Activated CD4-positive, alpha-beta T cell treated with anti-CD3 and anti-CD28 coated beads, Interleukin-2, amount 10 ng/mL, durations not matched to agents 7 days and 5 days (primary cell): ENCODE measurements around the gene STXBP6. TPM values are rescaled to one million over a fixed set of nuclear protein-coding genes. Genes with fewer than 3 reads are reported as not detected.
"Not testable (repeated sequence)": the region's sequence is repeated elsewhere in the genome, so short reads cannot be mapped to it uniquely, and the experiment has no call there.

ENCODE experiments used
- CTCF ChIA-PET: fragments of 350-600 bp; sonication (Branson Sonifier 250); formaldehyde crosslinking; loops from one replicate; lab custom pipeline; 2021; ENCODE audit warnings: antibody characterized with exemption; lab: Charles Lee
- POLR2A ChIA-PET: fragments of 350-600 bp; sonication (Branson Sonifier 250); formaldehyde crosslinking; loops from one replicate; lab custom pipeline; 2021; ENCODE audit warnings: antibody characterized with exemption; lab: Charles Lee
- DNase-seq: peaks from one replicate; pipeline ENCODE4 v3.0.0-alpha.2; 2020
- H3K27ac Mint-ChIP-seq: one replicate; pipeline ENCODE4 v1.8.0; 2021; ENCODE audit warnings: mild to moderate bottlenecking, moderate library complexity, mixed read lengths
- H3K27me3 Mint-ChIP-seq: one replicate; pipeline ENCODE4 v1.8.0; 2021; ENCODE audit warnings: mixed read lengths
- H3K36me3 Mint-ChIP-seq: one replicate; pipeline ENCODE4 v1.8.0; 2021; ENCODE audit warnings: low read depth, mixed read lengths
- H3K4me1 Mint-ChIP-seq: one replicate; pipeline ENCODE4 v1.8.0; 2021; ENCODE audit warnings: mixed read lengths
- H3K4me3 Mint-ChIP-seq: one replicate; pipeline ENCODE4 v1.8.0; 2021; ENCODE audit warnings: mild to moderate bottlenecking, moderate library complexity, mixed read lengths
- H3K9me3 Mint-ChIP-seq: one replicate; pipeline ENCODE4 v1.8.0; 2021; ENCODE audit warnings: mixed read lengths
- total RNA-seq, 2 experiments: library from RNA; stranded (reverse); gene quantifications; one replicate each; pipeline ENCODE4 v1.2.3, GENCODE V29; 2021

STXBP6 gene
- total RNA-seq, 2 experiments from 2014 or later: not detected

GRCh38 chr14:24965934-24966578 is 83.9 kb downstream of the STXBP6 start:
- H3K4me1 Mint-ChIP-seq: no peaks in the 10 kb centered on the region
- H3K4me3 Mint-ChIP-seq: no peak overlapping the region
- DNase-seq: no peak
- peaks cover 5% of the 10 kb centered on the region for H3K27me3 Mint-ChIP-seq
- H3K27ac Mint-ChIP-seq: no peak overlapping the region
- no peaks in the 10 kb centered on the region for H3K9me3 Mint-ChIP-seq
- H3K36me3 Mint-ChIP-seq: no peaks in the 10 kb centered on the region
- CTCF ChIA-PET: no interaction called here
- POLR2A ChIA-PET: no interaction called here

DNA sequence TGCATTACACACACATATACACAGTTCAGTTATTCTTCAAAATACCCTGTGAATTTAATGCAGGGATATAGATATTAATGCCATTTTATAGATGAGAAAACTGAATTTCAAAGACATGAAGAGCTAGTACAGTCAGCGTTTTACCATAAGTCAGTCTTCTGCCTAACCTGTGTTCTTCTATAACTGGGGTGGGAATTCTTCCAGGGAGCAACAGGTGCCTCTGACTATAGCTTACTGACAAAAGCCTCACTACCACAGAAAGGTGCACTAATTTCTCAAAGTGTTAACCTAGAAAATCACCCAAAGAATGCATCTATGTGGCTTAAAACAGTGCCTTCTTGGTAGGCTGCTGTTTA is 84.4 kb downstream of the STXBP6 start:
- Mint-ChIP-seq H3K4me1 (no peaks in the 10 kb centered on the region), H3K36me3 (no peaks in the 10 kb centered on the region), H3K27ac (no peak overlapping the region), H3K9me3 (no peaks in the 10 kb centered on the region), H3K4me3 (no peak overlapping the region), H3K27me3 (peaks cover 5% of the 10 kb centered on the region)
- CTCF ChIA-PET: no interaction called here
- POLR2A ChIA-PET: no interaction called here
- DNase-seq: no peak

DNA sequence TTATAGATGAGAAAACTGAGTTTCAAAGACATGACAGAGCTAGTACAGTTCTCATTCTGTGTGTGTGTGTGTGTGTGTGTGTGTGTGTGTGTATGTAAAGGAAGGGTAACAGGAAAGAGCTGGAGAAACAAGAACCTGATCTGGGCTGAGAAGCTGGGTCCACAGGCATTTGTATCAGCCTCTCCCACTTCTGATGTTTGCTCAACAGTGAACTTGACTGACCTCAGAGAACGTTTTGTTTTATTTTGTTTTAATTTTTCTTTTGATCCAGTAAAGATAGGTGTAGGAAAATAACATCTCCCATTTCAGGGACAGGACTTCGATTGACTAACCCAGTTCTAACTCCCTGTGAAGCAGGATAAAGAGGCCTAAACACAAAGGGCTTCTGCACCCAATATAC is 85.4 kb downstream of the STXBP6 start:
- Mint-ChIP-seq H3K9me3 (no peaks in the 10 kb centered on the region), H3K36me3 (no peaks in the 10 kb centered on the region), H3K4me1 (no peaks in the 10 kb centered on the region), H3K27me3 (peaks cover 5% of the 10 kb centered on the region), H3K27ac (no peak overlapping the region), H3K4me3 (no peak overlapping the region)
- no peak for DNase-seq
- ChIA-PET CTCF (no interaction called here), POLR2A (no interaction called here)

DNA sequence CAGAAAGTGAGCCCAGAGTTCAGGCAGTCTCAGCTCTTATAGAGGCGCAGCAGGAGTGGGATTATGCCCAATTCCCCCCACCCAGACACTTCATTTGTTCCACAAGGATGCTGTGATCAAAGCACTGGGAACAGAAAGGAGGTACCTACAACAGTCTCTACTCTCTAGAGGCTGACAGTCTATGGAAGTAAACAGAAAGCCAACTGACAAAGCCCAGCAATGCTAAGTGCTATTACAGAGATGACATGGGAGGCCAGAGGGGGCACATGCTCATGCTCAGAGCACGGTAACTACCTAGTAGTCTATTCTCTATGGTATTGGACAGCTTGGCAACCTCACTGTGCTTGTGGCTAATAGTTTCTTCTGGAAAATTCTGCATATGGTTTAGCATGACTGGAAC is 85.9 kb downstream of the STXBP6 start:
- Mint-ChIP-seq H3K36me3 (no peaks in the 10 kb centered on the region), H3K9me3 (no peaks in the 10 kb centered on the region), H3K4me1 (no peaks in the 10 kb centered on the region), H3K27me3 (peaks cover 5% of the 10 kb centered on the region), H3K27ac (no peak overlapping the region), H3K4me3 (no peak overlapping the region)
- CTCF ChIA-PET: no interaction called here
- DNase-seq: no peak
- POLR2A ChIA-PET: no interaction called here

DNA sequence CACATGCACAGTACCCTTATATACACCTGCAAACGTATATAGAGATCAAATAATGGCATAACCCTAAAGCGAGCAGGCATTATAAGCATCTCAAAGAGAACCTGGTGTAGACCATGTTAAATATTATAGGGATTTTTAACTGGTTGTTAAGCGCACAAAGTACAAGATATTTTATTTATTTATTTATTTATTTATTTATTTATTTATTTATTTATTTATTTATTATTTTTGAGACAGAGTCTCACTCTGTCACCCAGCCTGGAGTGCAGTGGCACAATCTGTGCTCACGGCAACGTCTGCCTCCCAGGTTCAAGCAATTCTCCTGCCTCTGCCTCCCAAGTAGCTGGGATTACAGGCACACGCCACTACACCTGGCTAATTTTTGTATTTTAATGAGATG is 87.8 kb downstream of the STXBP6 start:
- DNase-seq, H3K36me3 Mint-ChIP-seq, CTCF ChIA-PET, H3K27me3 Mint-ChIP-seq, H3K4me1 Mint-ChIP-seq, H3K27ac Mint-ChIP-seq, POLR2A ChIA-PET, H3K4me3 Mint-ChIP-seq, H3K9me3 Mint-ChIP-seq: not testable (repeated sequence)

- H3K27ac Mint-ChIP-seq: no peak overlapping the region
- no peaks in the 10 kb centered on the region for H3K36me3 Mint-ChIP-seq
- H3K9me3 Mint-ChIP-seq: no peaks in the 10 kb centered on the region
- H3K4me1 Mint-ChIP-seq: no peaks in the 10 kb centered on the region
- POLR2A ChIA-PET: no interaction called here
- H3K4me3 Mint-ChIP-seq: no peak overlapping the region
- DNase-seq: no peak
- peaks cover 7% of the 10 kb centered on the region for H3K27me3 Mint-ChIP-seq
- CTCF ChIA-PET: no interaction called here
These were observed 89.1 kb downstream of the STXBP6 start for GRCh38 chr14:24960816-24961215.

GRCh38 chr14:24959791-24960331 is 90.1 kb downstream of the STXBP6 start:
- CTCF ChIA-PET: no interaction called here

GRCh38 chr14:24958271-24958670 is 91.7 kb downstream of the STXBP6 start:
- no peak overlapping the region for H3K27ac Mint-ChIP-seq
- H3K4me1 Mint-ChIP-seq: no peaks in the 10 kb centered on the region
- H3K9me3 Mint-ChIP-seq: no peaks in the 10 kb centered on the region
- no peaks in the 10 kb centered on the region for H3K36me3 Mint-ChIP-seq
- DNase-seq: no peak
- peaks cover 2% of the 10 kb centered on the region for H3K27me3 Mint-ChIP-seq
- H3K4me3 Mint-ChIP-seq: no peak overlapping the region
- CTCF ChIA-PET: no interaction called here
- POLR2A ChIA-PET: no interaction called here

More at GRCh38 chr14:24959791-24960331, 90.1 kb downstream of the STXBP6 start:
- Mint-ChIP-seq H3K27me3 (peaks cover 3% of the 10 kb centered on the region), H3K4me3 (no peak overlapping the region), H3K9me3 (no peaks in the 10 kb centered on the region), H3K4me1 (no peaks in the 10 kb centered on the region), H3K36me3 (no peaks in the 10 kb centered on the region), H3K27ac (no peak overlapping the region)
- POLR2A ChIA-PET: no interaction called here
- DNase-seq: no peak

GRCh38 chr14:24957814-24958213 is 92.1 kb downstream of the STXBP6 start:
- no peak overlapping the region for H3K4me3 Mint-ChIP-seq
- no peak overlapping the region for H3K27ac Mint-ChIP-seq
- no peaks in the 10 kb centered on the region for H3K36me3 Mint-ChIP-seq
- peaks cover 2% of the 10 kb centered on the region for H3K27me3 Mint-ChIP-seq
- H3K4me1 Mint-ChIP-seq: no peaks in the 10 kb centered on the region
- CTCF ChIA-PET: no interaction called here
- POLR2A ChIA-PET: no interaction called here
- no peak for DNase-seq
- H3K9me3 Mint-ChIP-seq: no peaks in the 10 kb centered on the region

DNA sequence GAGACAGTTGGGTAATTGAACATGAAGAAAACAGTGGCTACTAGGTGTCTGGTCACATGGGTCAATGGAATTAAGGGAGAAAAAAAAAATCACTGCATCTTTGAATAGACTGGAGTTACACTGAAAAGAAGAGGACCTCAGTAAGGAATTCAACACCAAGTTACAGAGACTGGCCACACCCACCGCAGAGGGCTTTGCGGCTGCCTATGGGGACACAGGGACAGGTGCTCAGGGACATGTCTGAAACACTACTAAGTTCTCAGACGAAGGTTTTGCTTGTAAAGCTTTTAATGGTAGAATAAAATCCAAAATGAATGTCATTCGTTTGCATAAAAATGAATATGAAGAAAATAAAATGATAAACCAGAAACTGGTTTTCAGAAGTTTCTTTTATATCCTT is 93.8 kb downstream of the STXBP6 start:
- no peaks in the 10 kb centered on the region for H3K9me3 Mint-ChIP-seq
- ChIA-PET POLR2A (interaction anchor here (0.7 kb wide), 1 partner anchor 1532 kb away, joined by 3 read pairs; no protein-coding TSS in a partner anchor), CTCF (no interaction called here)
- no peak overlapping the region for H3K4me3 Mint-ChIP-seq
- no peak overlapping the region for H3K27ac Mint-ChIP-seq
- H3K36me3 Mint-ChIP-seq: no peaks in the 10 kb centered on the region
- H3K27me3 Mint-ChIP-seq: peaks cover 2% of the 10 kb centered on the region
- no peak for DNase-seq
- H3K4me1 Mint-ChIP-seq: no peaks in the 10 kb centered on the region

DNA sequence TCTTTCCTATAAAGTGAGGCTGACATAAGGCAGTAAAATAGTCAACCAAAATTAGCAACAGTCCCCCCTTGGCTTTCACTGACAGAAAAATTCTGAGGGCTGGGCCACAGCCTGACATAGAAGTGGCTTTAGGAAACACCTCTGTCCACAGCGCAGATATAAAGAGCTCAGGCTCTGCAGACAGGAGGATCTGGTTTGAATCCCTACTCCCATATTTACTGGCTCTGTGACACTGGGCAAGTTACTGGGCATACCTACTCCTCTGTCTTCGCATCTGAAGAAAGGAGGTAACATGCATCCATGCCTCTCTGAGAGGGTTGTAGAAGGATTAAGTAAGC is 95.3 kb downstream of the STXBP6 start:
- POLR2A ChIA-PET: no interaction called here
- no peak for DNase-seq
- Mint-ChIP-seq H3K27me3 (peaks cover 2% of the 10 kb centered on the region), H3K9me3 (no peaks in the 10 kb centered on the region), H3K4me3 (no peak overlapping the region), H3K36me3 (no peaks in the 10 kb centered on the region), H3K4me1 (no peaks in the 10 kb centered on the region), H3K27ac (no peak overlapping the region)
- CTCF ChIA-PET: no interaction called here

GRCh38 chr14:24954037-24954699 is 95.8 kb downstream of the STXBP6 start:
- ChIA-PET POLR2A (no interaction called here), CTCF (no interaction called here)
- no peak for DNase-seq
- Mint-ChIP-seq H3K36me3 (no peaks in the 10 kb centered on the region), H3K27ac (no peak overlapping the region), H3K9me3 (no peaks in the 10 kb centered on the region), H3K27me3 (peaks cover 2% of the 10 kb centered on the region), H3K4me3 (no peak overlapping the region), H3K4me1 (no peaks in the 10 kb centered on the region)

- Mint-ChIP-seq H3K9me3 (no peaks in the 10 kb centered on the region), H3K4me3 (no peak overlapping the region), H3K36me3 (no peaks in the 10 kb centered on the region), H3K27ac (no peak overlapping the region), H3K4me1 (no peaks in the 10 kb centered on the region), H3K27me3 (no peaks in the 10 kb centered on the region)
- DNase-seq: no peak
- ChIA-PET POLR2A (no interaction called here), CTCF (no interaction called here)
These were observed 96.9 kb downstream of the STXBP6 start for GRCh38 chr14:24952851-24953666.
